IMR-90 (cell line): ENCODE measurements around the gene GABRG1. TPM values are rescaled to one million over a fixed set of nuclear protein-coding genes. Genes with fewer than 3 reads are reported as not detected.

ENCODE experiments used
- ATAC-seq: fragments of 200-7000 bp; cut with Tn5 transposase; 2 replicates; pipeline ENCODE4 v1.9.1; 2020; ENCODE audit warnings: low read depth, mild to moderate bottlenecking, moderate library complexity
- BruUV-seq: library from RNA; stranded (reverse); fragments of 400-500 nt; replicated peaks from 2 replicates; lab custom pipeline; 2021; lab: Mats Ljungman, UMichigan
- CTCF ChIA-PET: fragments of 300-600 bp; formaldehyde crosslinking; extraction: SDS; loops from one replicate; lab custom pipeline; 2021; ENCODE audit warnings: antibody characterized with exemption; lab: Yijun Ruan, JAX
- POLR2A ChIA-PET: fragments of 300-600 bp; sonication (Branson Sonifier 250); formaldehyde crosslinking; loops from one replicate; lab custom pipeline; 2022; ENCODE audit warnings: antibody characterized with exemption; ENCODE audit not compliant: unreplicated experiment; lab: Charles Lee
- DNase-seq: peaks from one replicate; pipeline ENCODE4 v3.0.0; 2013
- H2AFZ ChIP-seq: replicated peaks from 2 replicates; pipeline ENCODE3; 2013; ENCODE audit warnings: low read length, mild to moderate bottlenecking; ENCODE audit not compliant: poor library complexity
- H2AK5ac ChIP-seq: 2 replicates; pipeline ENCODE4 v1.6.1; 2013; ENCODE audit warnings: low read depth, low read length, inconsistent platforms
- H2AK9ac ChIP-seq: replicated peaks from 2 replicates; pipeline ENCODE3; 2013; ENCODE audit warnings: mild to moderate bottlenecking, low read depth, low read length, moderate library complexity; ENCODE audit not compliant: poor library complexity
- H2BK120ac ChIP-seq: 2 replicates; pipeline ENCODE4 v1.6.1; 2013; ENCODE audit warnings: low read depth, low read length, inconsistent platforms
- H2BK15ac ChIP-seq: 3 replicates; pipeline ENCODE4 v1.6.1; 2013; ENCODE audit warnings: low read depth, low read length, inconsistent platforms
- H2BK20ac ChIP-seq: 2 replicates; pipeline ENCODE4 v1.6.1; 2013; ENCODE audit warnings: low read depth, mild to moderate bottlenecking, inconsistent platforms, low read length, moderate library complexity
- H2BK5ac ChIP-seq: 2 replicates; pipeline ENCODE4 v1.6.1; 2013; ENCODE audit warnings: mild to moderate bottlenecking, low read depth, low read length, inconsistent platforms; ENCODE audit not compliant: poor library complexity, severe bottlenecking
- H3K14ac ChIP-seq: replicated peaks from 2 replicates; pipeline ENCODE4 v1.6.1; 2013; ENCODE audit warnings: low read depth, low read length, inconsistent platforms
- H3K18ac ChIP-seq: 2 replicates; pipeline ENCODE4 v1.6.1; 2013; ENCODE audit warnings: low read depth, low read length, control low read depth
- H3K23ac ChIP-seq: 2 replicates; pipeline ENCODE4 v1.6.1; 2013; ENCODE audit warnings: low read depth, low read length, inconsistent platforms
- H3K27ac ChIP-seq: 2 replicates; pipeline ENCODE4 v1.5.1; 2013; ENCODE audit warnings: mild to moderate bottlenecking, control low read depth, low read length; ENCODE audit not compliant: insufficient read depth
- H3K27me3 ChIP-seq: 2 replicates; pipeline ENCODE4 v1.6.1; 2013; ENCODE audit warnings: low read length; ENCODE audit not compliant: control insufficient read depth, insufficient read depth
- H3K36me3 ChIP-seq: 2 replicates; pipeline ENCODE4 v1.6.1; 2013; ENCODE audit warnings: low read length, mixed read lengths; ENCODE audit not compliant: control insufficient read depth, insufficient read depth
- H3K4ac ChIP-seq: 2 replicates; pipeline ENCODE4 v1.6.1; 2013; ENCODE audit warnings: low read depth, low read length, inconsistent platforms
- H3K4me1 ChIP-seq: 2 replicates; pipeline ENCODE4 v1.6.1; 2013; ENCODE audit warnings: low read length, mixed read lengths; ENCODE audit not compliant: control insufficient read depth, insufficient read depth
- H3K4me2 ChIP-seq: 2 replicates; pipeline ENCODE4 v1.6.1; 2013; ENCODE audit warnings: low read depth, mild to moderate bottlenecking, control low read depth, low read length, moderate library complexity
- H3K4me3 ChIP-seq: 2 replicates; pipeline ENCODE4 v1.5.1; 2013; ENCODE audit warnings: low read depth, mild to moderate bottlenecking, control low read depth, low read length, moderate library complexity; ENCODE audit not compliant: insufficient read depth
- H3K56ac ChIP-seq: 2 replicates; pipeline ENCODE4 v1.6.1; 2013; ENCODE audit warnings: low read length, inconsistent platforms; ENCODE audit not compliant: insufficient read depth; ENCODE audit errors: extremely low read depth
- H3K79me1 ChIP-seq, 2 experiments: 2 replicates each; pipeline ENCODE4 v1.6.1; 2013; ENCODE audit warnings: low read length in 2 of 2, inconsistent platforms in 1 of 2, low read depth in 1 of 2
- H3K9ac ChIP-seq: 2 replicates; pipeline ENCODE4 v1.6.1; 2013; ENCODE audit warnings: low read depth, low read length, control low read depth
- H3K9me1 ChIP-seq: 2 replicates; pipeline ENCODE4 v1.6.1; 2013; ENCODE audit warnings: low read length, inconsistent platforms; ENCODE audit not compliant: insufficient read depth
- H3K9me3 ChIP-seq: 2 replicates; pipeline ENCODE4 v1.6.1; 2013; ENCODE audit warnings: low read length; ENCODE audit not compliant: control insufficient read depth, insufficient read depth
- H4K20me1 ChIP-seq: 2 replicates; pipeline ENCODE4 v1.6.1; 2013; ENCODE audit warnings: low read length, inconsistent platforms; ENCODE audit not compliant: insufficient read depth
- H4K5ac ChIP-seq: 2 replicates; pipeline ENCODE4 v1.6.1; 2013; ENCODE audit warnings: mild to moderate bottlenecking, low read depth, low read length, control low read depth
- H4K8ac ChIP-seq, 2 experiments: 2 replicates each; pipeline ENCODE4 v1.6.1; 2013; ENCODE audit warnings: low read depth in 2 of 2, low read length in 2 of 2, control low read depth in 1 of 2, inconsistent platforms in 1 of 2
- H4K91ac ChIP-seq: 2 replicates; pipeline ENCODE4 v1.6.1; 2013; ENCODE audit warnings: low read depth, low read length, inconsistent platforms; ENCODE audit not compliant: insufficient read depth
- MAFK ChIP-seq: IDR thresholded peaks from 2 replicates; pipeline ENCODE4 v1.6.1; 2012; ENCODE audit warnings: low read depth, low read length, improper control_type of control experiment
- MAZ ChIP-seq: IDR thresholded peaks from 2 replicates; pipeline ENCODE4 v1.6.1; 2012; ENCODE audit warnings: low read depth, mild to moderate bottlenecking, low read length, improper control_type of control experiment, moderate library complexity, borderline replicate concordance
- dilution Hi-C: fragments of 300-500 bp; cut with HindIII; formaldehyde crosslinking; loops from one replicate; pipeline ENCODE4 v1.14.3; 2018; ENCODE audit warnings: low sequenced_read_pairs; ENCODE audit not compliant: unreplicated experiment
- in situ Hi-C: fragments of 300-500 bp; cut with MboI; formaldehyde crosslinking; loops from 3 replicates; pipeline ENCODE4 v1.14.3; 2019; ENCODE audit warnings: low sequenced_read_pairs, inconsistent platforms, mixed read lengths
- intact Hi-C: fragments of 100-400 bp; cut with micrococcal nuclease; formaldehyde crosslinking; loops from 2 replicates; pipeline ENCODE4 v1.10.0; 2022
- polyA plus RNA-seq, 3 experiments: library from polyadenylated mRNA; depleted of rRNA; stranded (reverse); fragments of >200 nt; gene quantifications; 2 replicates each; pipeline ENCODE4 v1.2.3, GENCODE V29; 2012; ENCODE audit warnings: low replicate concordance in 1 of 3
- total RNA-seq: library from RNA; depleted of rRNA; stranded (reverse); fragments of >200 nt; gene quantifications from 2 replicates; pipeline ENCODE4 v1.2.3, GENCODE V29; 2012

The GABRG1 gene
- total and polyA plus RNA-seq, 2 of the 4 experiments (the other 2 are of a cell fraction) = not detected

DNA sequence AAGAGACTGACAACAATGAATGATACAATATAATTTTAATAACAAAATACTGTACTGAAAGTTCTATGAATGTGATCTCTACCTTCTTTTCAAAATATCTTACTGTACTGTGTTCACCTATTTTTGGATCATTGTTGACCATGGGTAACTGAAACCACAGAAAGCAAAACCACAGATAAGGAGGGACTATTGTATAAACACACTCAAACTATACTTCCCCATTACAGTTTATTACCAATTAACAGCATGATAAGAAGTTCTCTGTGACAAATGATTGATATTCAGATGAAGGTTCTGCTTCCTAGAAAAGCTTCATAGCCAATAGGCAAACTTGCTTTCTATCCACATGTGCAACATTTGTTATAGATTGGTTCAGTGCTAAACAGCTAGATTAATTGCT is 50.1 kb downstream of the GABRG1 start:
- Histone ChIP-seq H3K56ac (no peak overlapping the region), H2BK5ac (no peak overlapping the region), H3K4me3 (no peak overlapping the region), H3K14ac (no peak overlapping the region), H3K9me1 (no peaks in the 10 kb centered on the region), H3K27me3 (no peaks in the 10 kb centered on the region), H3K9me3 (no peaks in the 10 kb centered on the region), H2AK9ac (no peak overlapping the region), H3K4me1 (no peaks in the 10 kb centered on the region), H3K18ac (no peak overlapping the region), H3K23ac (no peak overlapping the region), H2AFZ (no peak overlapping the region), H3K36me3 (no peaks in the 10 kb centered on the region), H4K5ac (no peak overlapping the region), H3K4ac (no peak overlapping the region), H3K4me2 (no peak overlapping the region), H4K20me1 (no peaks in the 10 kb centered on the region), H4K91ac (no peak overlapping the region), H2BK120ac (no peak overlapping the region), H2AK5ac (no peak overlapping the region), H4K8ac (no peak overlapping the region), H2BK20ac (no peak overlapping the region), H3K79me1 (no peaks in the 10 kb centered on the region), H3K27ac (no peak overlapping the region), H2BK15ac (no peak overlapping the region), H3K9ac (no peak overlapping the region)
- dilution Hi-C loops = no loop called here
- DNase-seq = no peak
- TF ChIP-seq MAZ (no peak), MAFK (no peak)
- no TSS peak for BruUV-seq
- ATAC-seq = no peak
- intact Hi-C loops = no loop called here
- ChIA-PET CTCF (no interaction called here), POLR2A (no interaction called here)
- in situ Hi-C loops = loop anchor here (25.0 kb wide), 1 partner anchor 111 kb away; no protein-coding TSS in a partner anchor
